Measurements from ENCODE around the gene SUCNR1.

SUCNR1 gene

DNA sequence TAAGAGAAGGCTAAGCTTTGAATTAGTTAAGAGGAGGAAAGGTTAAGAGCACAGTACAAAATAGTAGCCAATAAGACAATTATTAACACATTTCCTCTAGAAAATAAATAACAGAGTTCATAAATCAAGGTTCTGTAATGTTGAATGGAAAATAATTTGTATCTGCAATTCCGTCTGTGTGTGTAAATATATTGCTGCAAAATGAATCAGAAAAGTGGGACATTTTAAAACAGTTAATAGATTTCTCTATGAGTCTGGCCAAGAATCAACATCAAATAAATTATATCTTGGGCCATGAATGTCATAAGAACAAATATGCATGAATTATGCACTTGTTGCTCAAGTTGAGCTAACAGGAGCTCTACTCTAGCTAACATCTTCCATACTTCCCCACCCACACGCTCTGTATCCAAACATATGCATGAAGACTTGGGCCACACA, 14.2 kb upstream of the SUCNR1 start:
- FAIRE-seq (no peak), DNase-seq (ENCODE audit: insufficient read length, low spot score) (no peak)
- TF ChIP-seq, protein P1, sequence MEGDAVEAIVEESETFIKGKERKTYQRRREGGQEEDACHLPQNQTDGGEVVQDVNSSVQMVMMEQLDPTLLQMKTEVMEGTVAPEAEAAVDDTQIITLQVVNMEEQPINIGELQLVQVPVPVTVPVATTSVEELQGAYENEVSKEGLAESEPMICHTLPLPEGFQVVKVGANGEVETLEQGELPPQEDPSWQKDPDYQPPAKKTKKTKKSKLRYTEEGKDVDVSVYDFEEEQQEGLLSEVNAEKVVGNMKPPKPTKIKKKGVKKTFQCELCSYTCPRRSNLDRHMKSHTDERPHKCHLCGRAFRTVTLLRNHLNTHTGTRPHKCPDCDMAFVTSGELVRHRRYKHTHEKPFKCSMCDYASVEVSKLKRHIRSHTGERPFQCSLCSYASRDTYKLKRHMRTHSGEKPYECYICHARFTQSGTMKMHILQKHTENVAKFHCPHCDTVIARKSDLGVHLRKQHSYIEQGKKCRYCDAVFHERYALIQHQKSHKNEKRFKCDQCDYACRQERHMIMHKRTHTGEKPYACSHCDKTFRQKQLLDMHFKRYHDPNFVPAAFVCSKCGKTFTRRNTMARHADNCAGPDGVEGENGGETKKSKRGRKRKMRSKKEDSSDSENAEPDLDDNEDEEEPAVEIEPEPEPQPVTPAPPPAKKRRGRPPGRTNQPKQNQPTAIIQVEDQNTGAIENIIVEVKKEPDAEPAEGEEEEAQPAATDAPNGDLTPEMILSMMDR (IDR thresholded peaks at IDR 0.05; ENCODE audit: insufficient read depth, missing control alignments) = no peak

DNA sequence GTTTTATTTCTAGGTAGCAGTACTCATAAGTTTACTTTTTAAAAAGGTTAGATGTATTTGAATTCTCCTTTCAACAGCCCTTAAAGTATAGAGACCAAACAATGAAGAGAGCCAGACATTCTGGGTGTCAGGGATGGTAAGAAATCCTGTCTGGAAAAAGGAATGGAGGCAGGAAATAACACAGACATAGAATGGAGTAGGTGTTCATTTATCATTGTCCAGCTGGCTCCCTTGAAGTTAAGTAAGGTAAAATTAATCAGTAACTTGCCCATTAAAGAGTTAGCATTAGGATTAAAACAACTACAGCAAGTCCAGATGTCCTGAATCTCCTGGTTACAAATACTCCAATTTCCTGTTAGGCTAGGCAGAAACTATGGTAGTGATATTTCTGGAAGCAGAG, 13.5 kb upstream of the SUCNR1 start:
- DNase-seq (ENCODE audit: insufficient read length, low spot score) (no peak), FAIRE-seq (no peak)
- TF ChIP-seq, protein P1 (IDR thresholded peaks at IDR 0.05; ENCODE audit: insufficient read depth, missing control alignments) = no peak

DNA sequence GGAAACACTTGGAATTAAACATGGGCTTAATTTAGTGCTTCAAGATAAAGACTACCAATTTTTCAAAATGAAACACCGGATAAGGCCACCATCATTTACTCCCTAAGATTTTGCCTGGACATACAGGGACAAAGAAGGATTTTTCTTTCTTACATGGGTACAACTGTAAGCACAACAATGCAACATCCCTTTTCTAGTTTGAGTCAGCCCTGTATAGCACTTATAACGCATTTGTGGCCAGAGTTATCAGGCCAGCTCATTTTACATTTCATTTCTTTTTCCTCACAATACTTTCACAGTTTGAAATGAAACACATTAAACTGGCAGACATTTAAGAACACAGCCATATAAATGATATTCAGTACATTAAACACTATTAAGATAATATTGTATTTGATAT, 9.8 kb upstream of the SUCNR1 start:
- TF ChIP-seq, protein P1 (IDR thresholded peaks at IDR 0.05; ENCODE audit: insufficient read depth, missing control alignments) = no peak
- FAIRE-seq = no peak
- no peak for DNase-seq (ENCODE audit: insufficient read length, low spot score)

DNA sequence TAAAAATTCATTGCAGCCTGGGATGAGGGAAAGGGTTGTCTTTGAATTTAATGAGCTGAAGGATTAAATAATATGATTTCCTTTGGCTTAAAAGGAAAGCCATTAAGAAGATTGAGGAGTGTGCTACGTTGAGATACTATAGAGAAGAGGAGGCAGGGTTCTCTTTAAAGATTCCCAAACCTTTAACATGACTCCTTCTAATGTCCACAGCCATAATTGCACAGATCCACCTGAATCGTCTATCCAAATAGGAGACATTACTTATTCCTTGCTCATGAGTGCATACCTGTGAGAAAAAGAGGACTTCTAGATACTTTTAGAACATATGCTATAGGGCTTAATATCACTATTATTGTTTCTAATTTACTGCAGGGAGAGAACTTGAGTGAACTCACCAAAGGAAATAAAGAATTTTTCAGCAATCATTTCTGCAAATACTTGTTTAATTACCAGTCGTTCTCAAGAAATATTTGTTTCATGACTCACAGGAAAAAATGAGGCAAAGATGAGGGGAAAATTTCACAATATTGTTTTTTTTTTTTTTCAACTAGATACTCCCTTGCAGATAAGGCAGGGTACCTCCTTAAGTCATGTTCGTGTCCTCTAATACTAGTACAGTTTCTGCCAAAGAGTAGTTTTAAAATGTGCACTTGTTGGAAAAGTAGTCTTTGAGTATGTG, 8.9 kb upstream of the SUCNR1 start:
- DNase-seq (ENCODE audit: insufficient read length, low spot score) (no peak), FAIRE-seq (no peak)
- TF ChIP-seq, protein P1 (IDR thresholded peaks at IDR 0.05; ENCODE audit: insufficient read depth, missing control alignments) = no peak

DNA sequence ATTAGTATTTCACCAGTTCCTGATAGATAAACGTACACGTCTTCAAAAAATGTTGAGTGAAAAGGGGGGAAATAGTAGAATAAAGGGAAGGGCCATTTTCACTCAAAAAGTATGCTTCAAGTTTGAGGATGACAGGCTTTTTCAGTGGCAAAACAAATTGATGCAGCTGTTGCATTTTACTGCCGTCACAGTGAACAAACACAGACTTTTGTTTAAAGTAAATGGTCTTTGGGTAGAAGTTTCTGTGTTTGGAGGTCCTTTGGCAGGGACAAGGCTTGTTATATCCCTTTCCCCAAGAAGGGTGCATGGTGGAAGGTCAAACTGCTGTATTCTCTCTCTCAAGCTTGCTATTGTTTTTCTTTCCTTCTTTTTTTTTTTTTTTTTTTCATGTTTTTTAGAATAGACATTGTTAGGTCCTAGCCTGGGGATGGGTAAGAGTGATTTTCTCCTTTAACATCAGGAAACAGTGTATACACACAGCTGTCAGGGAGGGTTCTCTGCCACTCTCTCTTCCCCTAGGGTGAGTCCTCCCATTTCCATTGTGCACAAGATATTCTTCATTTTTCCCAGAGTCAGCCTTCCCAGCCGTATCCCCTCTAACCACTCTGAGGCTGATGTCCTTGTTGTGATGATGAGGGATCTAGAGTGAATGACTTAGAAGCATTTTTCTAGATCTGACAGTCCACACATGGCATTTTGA, 6.6 kb upstream of the SUCNR1 start:
- no peak for DNase-seq (ENCODE audit: insufficient read length, low spot score)
- FAIRE-seq = no peak
- TF ChIP-seq, protein P1 (IDR thresholded peaks at IDR 0.05; ENCODE audit: insufficient read depth, missing control alignments) = no peak

DNA sequence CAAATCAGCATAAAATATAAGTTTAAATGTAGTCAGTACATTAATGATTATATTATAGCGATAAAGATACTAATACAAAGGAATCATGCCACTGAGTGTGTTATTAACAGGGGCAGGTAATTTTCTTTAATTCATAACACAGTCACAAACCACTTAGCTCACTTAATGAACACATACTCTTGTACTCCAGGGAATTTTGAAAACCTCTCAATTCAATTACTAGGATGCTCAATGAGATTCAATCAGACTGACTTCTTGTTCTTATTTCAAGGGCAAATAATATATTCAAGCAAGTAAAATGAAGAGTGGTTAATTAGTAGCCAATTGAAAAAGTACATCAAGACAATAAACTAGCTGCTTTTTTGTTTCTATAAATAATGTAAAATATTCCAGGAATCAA, 5.8 kb upstream of the SUCNR1 start:
- FAIRE-seq (no peak), DNase-seq (ENCODE audit: insufficient read length, low spot score) (no peak)
- TF ChIP-seq, protein P1 (IDR thresholded peaks at IDR 0.05; ENCODE audit: insufficient read depth, missing control alignments) = no peak

DNA sequence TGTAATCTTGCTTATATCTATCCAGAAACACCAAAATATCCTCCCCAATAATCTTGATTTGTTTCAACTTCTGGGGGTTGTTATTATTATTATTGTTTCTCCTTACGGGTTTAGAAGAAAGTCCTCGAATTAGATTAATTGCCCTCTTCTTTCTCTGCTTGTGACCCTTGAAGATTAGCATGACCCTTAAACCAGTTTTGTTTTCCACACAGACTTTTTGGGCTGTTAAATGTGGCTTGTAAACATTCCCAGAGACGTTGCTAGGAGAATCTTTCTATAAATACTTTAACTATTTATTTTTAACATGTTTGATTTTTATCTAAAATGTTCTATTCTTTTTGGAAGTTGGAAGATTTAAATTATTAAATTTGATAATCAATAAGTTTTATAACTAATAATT, 4.3 kb upstream of the SUCNR1 start:
- FAIRE-seq (no peak), DNase-seq (ENCODE audit: insufficient read length, low spot score) (no peak)
- TF ChIP-seq, protein P1 (IDR thresholded peaks at IDR 0.05; ENCODE audit: insufficient read depth, missing control alignments) = no peak

Measured in D721Med (cell line).